Measurements from ENCODE around the gene CSN2.

DNA sequence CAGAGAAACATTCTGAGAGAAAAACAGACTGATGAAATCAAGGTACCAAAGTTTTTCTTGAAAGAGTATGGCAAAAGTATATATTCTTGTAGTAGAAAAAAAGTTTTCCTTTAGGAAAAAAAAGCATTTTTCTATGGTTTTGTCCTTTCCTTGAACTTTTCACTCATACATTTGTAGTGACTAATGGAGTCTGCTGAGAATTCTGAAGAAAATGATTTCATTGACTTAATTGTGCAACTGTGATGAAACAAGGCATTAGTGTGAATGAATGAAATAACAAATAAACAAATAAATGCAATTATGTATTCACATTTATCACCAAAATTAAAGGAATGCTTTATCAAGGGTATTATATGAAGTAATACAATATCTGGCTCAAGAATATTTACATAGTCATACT lies 29.0 kb downstream of the CSN2 start:
- no peak for TF ChIP-seq EZH2 (IDR thresholded peaks at IDR 0.05; ENCODE audit: borderline replicate concordance, low read depth, low read length, severe bottlenecking)
- TF ChIP-seq, protein P1, sequence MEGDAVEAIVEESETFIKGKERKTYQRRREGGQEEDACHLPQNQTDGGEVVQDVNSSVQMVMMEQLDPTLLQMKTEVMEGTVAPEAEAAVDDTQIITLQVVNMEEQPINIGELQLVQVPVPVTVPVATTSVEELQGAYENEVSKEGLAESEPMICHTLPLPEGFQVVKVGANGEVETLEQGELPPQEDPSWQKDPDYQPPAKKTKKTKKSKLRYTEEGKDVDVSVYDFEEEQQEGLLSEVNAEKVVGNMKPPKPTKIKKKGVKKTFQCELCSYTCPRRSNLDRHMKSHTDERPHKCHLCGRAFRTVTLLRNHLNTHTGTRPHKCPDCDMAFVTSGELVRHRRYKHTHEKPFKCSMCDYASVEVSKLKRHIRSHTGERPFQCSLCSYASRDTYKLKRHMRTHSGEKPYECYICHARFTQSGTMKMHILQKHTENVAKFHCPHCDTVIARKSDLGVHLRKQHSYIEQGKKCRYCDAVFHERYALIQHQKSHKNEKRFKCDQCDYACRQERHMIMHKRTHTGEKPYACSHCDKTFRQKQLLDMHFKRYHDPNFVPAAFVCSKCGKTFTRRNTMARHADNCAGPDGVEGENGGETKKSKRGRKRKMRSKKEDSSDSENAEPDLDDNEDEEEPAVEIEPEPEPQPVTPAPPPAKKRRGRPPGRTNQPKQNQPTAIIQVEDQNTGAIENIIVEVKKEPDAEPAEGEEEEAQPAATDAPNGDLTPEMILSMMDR (IDR thresholded peaks at IDR 0.05; ENCODE audit: extremely low read depth in 1 of 2, insufficient read depth in 1 of 2, low read depth in 1 of 2, low read length in 2 of 2): no peak
